NT2/D1 (cell line): ENCODE data around the gene TUBB4B.

Experiments used
- SUZ12 ChIP-seq: IDR thresholded peaks from 2 replicates; pipeline ENCODE4 v1.6.1; 2011; ENCODE audit not compliant: insufficient read length, insufficient read depth; ENCODE audit errors: extremely low read depth
- YY1 ChIP-seq: IDR thresholded peaks from 2 replicates; pipeline ENCODE4 v1.6.1; 2011; ENCODE audit not compliant: insufficient read length, insufficient read depth
- ZNF274 ChIP-seq: IDR thresholded peaks from 2 replicates; pipeline ENCODE4 v1.6.1; 2011; ENCODE audit warnings: mild to moderate bottlenecking, low read depth, low read length

- TF ChIP-seq SUZ12 (no peak), ZNF274 (no peak), YY1 (no peak)
Measured at GRCh38 chr9:137256362-137256761, 15.3 kb downstream of the TUBB4B start.
